HT1080 (cell line): ENCODE data around the gene THAP4. TPM values are rescaled to one million over a fixed set of nuclear protein-coding genes. Genes with fewer than 3 reads are reported as not detected.

Experiments
- small RNA-seq: library from RNA; depleted of rRNA; stranded (forward); fragments of <200 nt; gene quantifications from one replicate; pipeline ENCODE3, GENCODE V24; 2014
- total RNA-seq: library from RNA; depleted of rRNA; stranded (reverse); fragments of >200 nt; shearing (Covaris generic); gene quantifications from 2 replicates; pipeline ENCODE4 v1.2.3, GENCODE V29; 2014; rRNA removed

The THAP4 gene
- total RNA-seq, 1 experiment from 2014 or later: 103 TPM

Small RNAs within 50 kb of the gene (small RNA-seq; reads per million reads assigned to genes)
- gene RNA5SP122: not detected

Other genes with a start within 250 kb of the THAP4 start
- gene STK25, start 128.6 kb downstream of the THAP4 start, total RNA-seq: 177 and 197 TPM in 2 replicates
- gene BOK, start 78.4 kb downstream of the THAP4 start, total RNA-seq: 21.6 and 22.8 TPM in 2 replicates
- gene ATG4B, start 535 bp upstream of the THAP4 start, total RNA-seq: 67.6 and 69.7 TPM in 2 replicates
- 142 and 151 TPM in 2 replicates for gene DTYMK, start 49.7 kb upstream of the THAP4 start, total RNA-seq
- gene ING5, start 64.9 kb upstream of the THAP4 start, total RNA-seq: 29.7 and 32.2 TPM in 2 replicates
- 14.5 and 15.3 TPM in 2 replicates for gene D2HGDH, start 97.5 kb upstream of the THAP4 start, total RNA-seq
- not detected in 2 replicates for gene GAL3ST2, start 139.7 kb upstream of the THAP4 start, total RNA-seq
- gene NEU4, start 172.0 kb upstream of the THAP4 start, total RNA-seq: 1.4 TPM in 1 of 2 replicates, not detected in the other
- gene PDCD1, start 221.7 kb upstream of the THAP4 start, total RNA-seq: not detected in 2 replicates
- gene RTP5, start 232.6 kb upstream of the THAP4 start, total RNA-seq: not detected in 2 replicates